Choroid plexus epithelial cell (primary cell): ENCODE measurements around the gene TNFSF10.

Experiments
- DNase-seq: peaks from one replicate; pipeline ENCODE4 v3.0.0-alpha.2; 2010; ENCODE audit warnings: low read depth
- H3K4me3 ChIP-seq: 2 replicates; pipeline ENCODE4 v1.5.1; 2011; ENCODE audit warnings: low read depth, mild to moderate bottlenecking, control low read depth, low read length, moderate library complexity
- TF ChIP-seq, protein P1 (sequence below): conservative IDR thresholded peaks from 2 replicates; pipeline ENCODE4 v1.5.1; 2011; ENCODE audit warnings: low read depth, mild to moderate bottlenecking, control low read depth, inconsistent platforms, low read length, moderate library complexity

The TNFSF10 gene

DNA sequence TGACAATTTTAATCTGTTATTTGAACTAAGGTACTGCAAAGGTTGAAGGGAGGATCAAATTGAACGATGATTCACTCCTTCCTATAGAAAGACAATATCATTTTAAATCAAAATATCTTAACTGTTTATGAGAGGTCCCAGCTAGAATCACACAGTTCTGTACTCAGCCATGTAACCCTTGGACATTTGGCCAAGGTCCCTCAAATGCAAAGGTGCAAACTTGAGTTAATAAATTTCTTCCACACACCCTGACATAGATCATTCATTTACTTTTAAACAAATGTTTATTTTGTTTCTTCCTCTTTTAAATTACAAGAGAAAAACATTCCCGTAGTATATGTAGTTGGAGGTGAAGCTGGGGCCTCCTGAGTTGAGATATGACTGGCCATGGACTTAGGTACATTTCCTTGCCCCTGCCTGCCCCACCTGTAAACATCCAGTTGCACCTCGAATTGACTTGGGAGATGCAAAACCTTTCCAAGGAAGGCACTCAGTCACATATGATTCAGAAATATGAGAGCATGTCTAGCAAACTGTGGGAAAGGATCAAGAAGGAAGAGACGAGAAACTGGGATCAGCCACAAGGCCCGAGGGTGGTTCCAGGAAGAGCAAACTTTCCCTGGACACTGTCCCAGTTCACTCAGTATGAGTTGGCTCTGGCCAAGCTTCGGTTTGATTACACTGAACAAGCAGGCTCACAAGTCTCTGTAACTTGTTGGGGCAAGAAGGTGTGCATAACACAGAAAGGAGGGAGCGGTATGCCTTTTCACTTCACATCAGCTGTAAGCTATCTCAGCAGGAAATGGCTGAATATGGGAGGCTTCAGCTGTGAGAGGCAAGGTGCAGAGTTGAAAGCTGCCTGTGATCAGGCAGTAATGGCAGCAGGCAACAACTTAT, 6.7 kb downstream of the TNFSF10 start:
- no peak overlapping the region for H3K4me3 ChIP-seq
- TF ChIP-seq, protein P1, sequence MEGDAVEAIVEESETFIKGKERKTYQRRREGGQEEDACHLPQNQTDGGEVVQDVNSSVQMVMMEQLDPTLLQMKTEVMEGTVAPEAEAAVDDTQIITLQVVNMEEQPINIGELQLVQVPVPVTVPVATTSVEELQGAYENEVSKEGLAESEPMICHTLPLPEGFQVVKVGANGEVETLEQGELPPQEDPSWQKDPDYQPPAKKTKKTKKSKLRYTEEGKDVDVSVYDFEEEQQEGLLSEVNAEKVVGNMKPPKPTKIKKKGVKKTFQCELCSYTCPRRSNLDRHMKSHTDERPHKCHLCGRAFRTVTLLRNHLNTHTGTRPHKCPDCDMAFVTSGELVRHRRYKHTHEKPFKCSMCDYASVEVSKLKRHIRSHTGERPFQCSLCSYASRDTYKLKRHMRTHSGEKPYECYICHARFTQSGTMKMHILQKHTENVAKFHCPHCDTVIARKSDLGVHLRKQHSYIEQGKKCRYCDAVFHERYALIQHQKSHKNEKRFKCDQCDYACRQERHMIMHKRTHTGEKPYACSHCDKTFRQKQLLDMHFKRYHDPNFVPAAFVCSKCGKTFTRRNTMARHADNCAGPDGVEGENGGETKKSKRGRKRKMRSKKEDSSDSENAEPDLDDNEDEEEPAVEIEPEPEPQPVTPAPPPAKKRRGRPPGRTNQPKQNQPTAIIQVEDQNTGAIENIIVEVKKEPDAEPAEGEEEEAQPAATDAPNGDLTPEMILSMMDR = no peak
- peak; percentile 49 for DNase-seq

DNA sequence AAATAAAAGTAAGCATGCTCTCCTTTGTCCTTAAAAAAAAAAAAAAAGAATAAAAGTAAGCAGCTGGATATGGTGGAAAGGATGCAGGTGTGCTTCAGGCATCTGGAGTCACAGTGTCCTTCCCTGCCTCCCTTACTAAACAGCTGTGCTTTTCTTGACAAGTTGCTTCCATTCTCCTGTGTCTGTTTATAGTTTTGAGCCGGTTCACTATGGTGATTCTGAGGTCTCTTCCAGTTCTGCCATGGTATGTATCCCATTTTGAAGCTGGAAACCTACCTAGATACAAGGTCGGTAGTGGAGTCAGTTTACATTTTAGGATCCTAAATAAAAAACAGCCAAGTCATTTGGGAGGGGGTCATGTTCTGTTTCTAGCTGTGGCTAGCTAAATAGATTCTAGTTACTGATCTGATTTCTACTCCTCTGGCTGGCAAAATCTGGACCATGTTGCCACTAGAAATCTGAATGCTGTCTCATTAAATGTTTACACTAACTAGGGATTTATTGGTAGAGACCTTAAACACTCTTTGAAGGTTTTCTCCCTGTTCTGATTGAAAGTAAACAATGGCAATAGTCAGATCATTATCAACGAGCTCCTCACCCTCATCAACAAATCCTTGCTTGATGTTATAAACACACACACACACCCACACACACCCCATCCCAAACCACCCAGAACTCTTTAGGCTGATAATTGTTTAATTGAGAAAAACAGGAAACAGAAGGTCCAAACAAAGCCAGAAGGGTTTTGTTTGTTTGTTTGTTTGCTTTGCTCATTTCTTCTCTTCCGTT, 7.9 kb downstream of the TNFSF10 start:
- TF ChIP-seq, protein P1 = no peak
- DNase-seq = peak; percentile 23
- no peak overlapping the region for H3K4me3 ChIP-seq

DNA sequence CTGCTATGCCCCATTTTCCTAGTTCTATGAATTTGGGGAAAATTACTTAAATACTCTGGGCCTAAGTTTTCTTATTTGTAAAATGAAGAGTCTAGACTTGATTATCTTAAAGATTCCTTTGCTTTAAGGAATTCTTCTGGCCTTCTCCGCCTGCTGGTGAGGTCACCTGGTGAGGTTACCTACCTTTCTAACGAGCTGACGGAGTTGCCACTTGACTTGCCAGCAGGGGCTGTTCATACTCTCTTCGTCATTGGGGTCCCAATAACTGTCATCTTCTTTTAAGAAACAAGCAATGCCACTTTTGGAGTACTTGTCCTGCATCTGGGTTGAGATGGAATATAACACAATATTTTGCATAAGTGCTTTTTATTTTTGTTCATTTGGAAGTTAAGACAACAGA, 8.6 kb downstream of the TNFSF10 start:
- H3K4me3 ChIP-seq = no peak overlapping the region
- no peak for DNase-seq
- TF ChIP-seq, protein P1 = no peak

DNA sequence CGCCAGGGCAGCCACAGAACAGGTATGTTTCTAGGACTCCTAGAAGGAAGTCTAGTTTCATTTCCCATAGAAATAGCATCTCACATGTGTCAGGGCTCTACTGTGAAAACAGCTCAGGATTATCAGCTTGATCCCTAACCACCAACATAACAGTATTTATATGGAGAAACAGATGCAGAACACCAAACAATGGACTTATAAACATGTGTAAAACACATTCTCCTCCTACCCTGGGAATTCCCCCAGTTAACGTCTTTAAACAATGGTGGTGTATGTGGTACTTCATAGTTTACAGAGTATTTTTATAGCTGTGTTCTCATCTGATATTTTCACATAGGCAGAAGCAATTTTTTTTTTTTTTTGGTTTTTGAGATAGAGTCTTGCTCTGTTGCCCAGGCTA, 9.7 kb downstream of the TNFSF10 start:
- DNase-seq = peak; percentile 27
- no peak overlapping the region for H3K4me3 ChIP-seq
- TF ChIP-seq, protein P1 = no peak

DNA sequence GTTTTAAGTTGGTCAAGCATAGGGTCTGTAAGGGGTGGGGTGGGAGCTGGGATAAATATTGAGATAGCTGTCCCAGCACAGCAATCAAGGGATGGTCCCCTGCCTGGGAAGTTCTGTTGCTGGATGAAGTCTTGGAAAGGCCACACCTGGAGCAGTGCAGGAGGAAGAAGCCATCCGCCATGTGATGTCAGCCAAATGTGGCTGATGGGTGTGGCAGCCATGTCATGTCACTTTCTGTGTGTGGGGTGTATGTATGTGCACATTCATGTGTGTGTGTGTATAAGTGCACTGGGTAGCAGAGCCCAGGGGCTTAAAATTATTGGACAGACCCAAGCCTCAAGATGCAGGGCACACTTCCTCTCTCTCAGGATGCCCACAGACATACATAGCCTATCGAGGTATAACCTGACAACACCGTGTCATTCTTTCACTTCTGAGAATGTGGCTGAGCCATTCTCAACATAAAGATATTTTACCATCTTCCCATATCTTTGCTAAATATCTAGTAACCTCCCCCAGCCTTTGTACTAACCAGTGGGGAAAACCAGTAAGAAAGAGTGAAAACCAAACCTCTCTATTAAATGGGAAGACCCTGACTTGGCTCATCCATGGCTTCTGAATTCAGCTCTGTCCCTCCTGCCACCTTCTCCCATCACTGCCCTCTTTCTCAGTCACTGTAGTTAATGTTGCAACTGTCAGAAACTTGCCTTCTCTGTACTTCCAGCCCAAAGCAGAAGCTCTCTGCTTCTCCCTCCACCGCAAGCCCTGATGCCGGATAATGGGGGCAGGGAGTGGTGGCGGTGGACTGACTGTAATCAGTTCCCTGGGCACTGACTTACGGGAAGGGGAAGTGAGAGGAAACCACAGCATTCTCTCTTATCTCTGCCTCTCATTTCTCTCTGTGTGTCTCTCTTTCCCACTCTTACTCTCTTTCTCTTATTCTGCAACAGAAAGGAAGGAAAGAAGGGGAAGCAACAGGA, 11.2 kb downstream of the TNFSF10 start:
- TF ChIP-seq, protein P1 = no peak
- H3K4me3 ChIP-seq = no peak overlapping the region
- peak; percentile 60 for DNase-seq

DNA sequence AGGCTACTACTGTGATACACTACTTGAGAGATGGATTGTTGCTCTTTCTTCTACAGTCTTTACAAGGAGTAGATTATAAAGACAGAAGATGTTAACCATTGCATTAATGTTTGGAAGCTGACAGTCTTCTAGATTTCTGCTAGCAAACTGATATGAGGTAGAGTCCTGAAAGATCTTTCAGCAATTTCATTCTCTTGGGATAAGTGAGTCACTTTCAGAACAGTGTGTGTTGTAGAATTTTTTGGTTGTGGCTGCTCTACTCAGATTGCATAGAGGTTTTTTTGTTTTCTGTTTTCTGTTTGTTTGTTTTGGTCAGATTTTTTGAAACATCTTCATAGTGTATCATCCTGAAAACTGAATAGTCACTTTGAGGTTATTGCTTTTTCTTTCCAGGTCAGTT, 17.1 kb downstream of the TNFSF10 start:
- no peak overlapping the region for H3K4me3 ChIP-seq
- TF ChIP-seq, protein P1 = no peak
- peak; percentile 23 for DNase-seq
